Measurements from ENCODE around the gene GCM1.

GCM1 gene

GRCh38 chr6:53101006-53101405 lies 47.6 kb downstream of the GCM1 start:
- no peak for DNase-seq

GRCh38 chr6:53100561-53100960 lies 48.1 kb downstream of the GCM1 start:
- DNase-seq: no peak

GRCh38 chr6:53095716-53096115 lies 52.9 kb downstream of the GCM1 start:
- no peak for DNase-seq

- no peak for DNase-seq
Observed at GRCh38 chr6:53095270-53095669, 53.4 kb downstream of the GCM1 start.

- DNase-seq: no peak
Observed at GRCh38 chr6:53090576-53090975, 58.1 kb downstream of the GCM1 start.

GRCh38 chr6:53089948-53090347 lies 58.7 kb downstream of the GCM1 start:
- no peak for DNase-seq

GRCh38 chr6:53086302-53086701 lies 62.3 kb downstream of the GCM1 start:
- DNase-seq: no peak

- DNase-seq: no peak
Observed at GRCh38 chr6:53080813-53081212, 67.8 kb downstream of the GCM1 start.

Measured in right hindlimb (tissue), 1 donor.